ENCODE measurements around the gene PICK1.
A peak's percentile ranks its signal among the peaks of the same experiment; 100 is the strongest.

The PICK1 gene

DNA sequence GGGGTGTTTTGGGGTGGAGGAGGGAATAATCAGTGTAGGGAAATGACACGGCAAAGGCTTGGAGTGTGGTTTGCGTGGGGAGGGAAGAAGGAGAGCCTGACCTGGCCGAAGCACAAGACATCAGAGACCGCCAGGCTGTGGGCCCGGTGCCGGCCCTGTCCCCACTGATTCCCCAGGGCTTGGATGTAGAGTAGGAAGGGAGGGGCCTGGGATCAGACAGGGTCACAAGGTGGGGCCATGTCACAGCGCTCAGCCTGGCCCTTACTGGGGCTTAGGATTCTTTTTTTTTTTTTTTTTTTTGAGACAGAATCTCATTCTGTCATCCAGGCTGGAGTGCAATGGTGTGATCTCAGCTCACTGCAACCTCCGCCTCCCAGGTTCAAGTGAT lies 9.8 kb downstream of the PICK1 start:
- no peak for TF ChIP-seq MAX (IDR thresholded peaks at IDR 0.05)
- TF ChIP-seq YY1 (IDR thresholded peaks at IDR 0.05; ENCODE audit: low read depth): no peak
- no peak for TF ChIP-seq NFIC (IDR thresholded peaks at IDR 0.05)
- TF ChIP-seq EP300 (IDR thresholded peaks at IDR 0.05; ENCODE audit: borderline replicate concordance): no peak
- TF ChIP-seq, protein P1, sequence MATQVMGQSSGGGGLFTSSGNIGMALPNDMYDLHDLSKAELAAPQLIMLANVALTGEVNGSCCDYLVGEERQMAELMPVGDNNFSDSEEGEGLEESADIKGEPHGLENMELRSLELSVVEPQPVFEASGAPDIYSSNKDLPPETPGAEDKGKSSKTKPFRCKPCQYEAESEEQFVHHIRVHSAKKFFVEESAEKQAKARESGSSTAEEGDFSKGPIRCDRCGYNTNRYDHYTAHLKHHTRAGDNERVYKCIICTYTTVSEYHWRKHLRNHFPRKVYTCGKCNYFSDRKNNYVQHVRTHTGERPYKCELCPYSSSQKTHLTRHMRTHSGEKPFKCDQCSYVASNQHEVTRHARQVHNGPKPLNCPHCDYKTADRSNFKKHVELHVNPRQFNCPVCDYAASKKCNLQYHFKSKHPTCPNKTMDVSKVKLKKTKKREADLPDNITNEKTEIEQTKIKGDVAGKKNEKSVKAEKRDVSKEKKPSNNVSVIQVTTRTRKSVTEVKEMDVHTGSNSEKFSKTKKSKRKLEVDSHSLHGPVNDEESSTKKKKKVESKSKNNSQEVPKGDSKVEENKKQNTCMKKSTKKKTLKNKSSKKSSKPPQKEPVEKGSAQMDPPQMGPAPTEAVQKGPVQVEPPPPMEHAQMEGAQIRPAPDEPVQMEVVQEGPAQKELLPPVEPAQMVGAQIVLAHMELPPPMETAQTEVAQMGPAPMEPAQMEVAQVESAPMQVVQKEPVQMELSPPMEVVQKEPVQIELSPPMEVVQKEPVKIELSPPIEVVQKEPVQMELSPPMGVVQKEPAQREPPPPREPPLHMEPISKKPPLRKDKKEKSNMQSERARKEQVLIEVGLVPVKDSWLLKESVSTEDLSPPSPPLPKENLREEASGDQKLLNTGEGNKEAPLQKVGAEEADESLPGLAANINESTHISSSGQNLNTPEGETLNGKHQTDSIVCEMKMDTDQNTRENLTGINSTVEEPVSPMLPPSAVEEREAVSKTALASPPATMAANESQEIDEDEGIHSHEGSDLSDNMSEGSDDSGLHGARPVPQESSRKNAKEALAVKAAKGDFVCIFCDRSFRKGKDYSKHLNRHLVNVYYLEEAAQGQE (IDR thresholded peaks at IDR 0.05; ENCODE audit: low read depth): no peak
- TF ChIP-seq EGR1 (IDR thresholded peaks at IDR 0.05): no peak
- TF ChIP-seq CREB1 (IDR thresholded peaks at IDR 0.05; ENCODE audit: low read depth): no peak
- TF ChIP-seq TCF12 (IDR thresholded peaks at IDR 0.05; ENCODE audit: low read depth): no peak
- TF ChIP-seq TAF1 (IDR thresholded peaks at IDR 0.05; ENCODE audit: low read depth): no peak
- TF ChIP-seq TEAD4 (IDR thresholded peaks at IDR 0.05): no peak
- TF ChIP-seq, protein P2, sequence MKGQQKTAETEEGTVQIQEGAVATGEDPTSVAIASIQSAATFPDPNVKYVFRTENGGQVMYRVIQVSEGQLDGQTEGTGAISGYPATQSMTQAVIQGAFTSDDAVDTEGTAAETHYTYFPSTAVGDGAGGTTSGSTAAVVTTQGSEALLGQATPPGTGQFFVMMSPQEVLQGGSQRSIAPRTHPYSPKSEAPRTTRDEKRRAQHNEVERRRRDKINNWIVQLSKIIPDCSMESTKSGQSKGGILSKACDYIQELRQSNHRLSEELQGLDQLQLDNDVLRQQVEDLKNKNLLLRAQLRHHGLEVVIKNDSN (IDR thresholded peaks at IDR 0.05): no peak

GRCh38 chr22:38067761-38068360 lies 10.7 kb downstream of the PICK1 start:
- TF ChIP-seq EP300 (IDR thresholded peaks at IDR 0.05; ENCODE audit: borderline replicate concordance) (no peak), TEAD4 (IDR thresholded peaks at IDR 0.05) (no peak), TAF1 (IDR thresholded peaks at IDR 0.05; ENCODE audit: low read depth) (no peak), NFIC (IDR thresholded peaks at IDR 0.05) (no peak)

GRCh38 chr22:38068641-38069371 lies 11.6 kb downstream of the PICK1 start:
- TF ChIP-seq ZBTB7A (IDR thresholded peaks at IDR 0.05; ENCODE audit: low read depth): no peak
- TF ChIP-seq RAD21 (IDR thresholded peaks at IDR 0.05; ENCODE audit: low read depth): no peak
- TF ChIP-seq TAF1 (IDR thresholded peaks at IDR 0.05; ENCODE audit: low read depth): no peak
- no peak for TF ChIP-seq YY1 (IDR thresholded peaks at IDR 0.05; ENCODE audit: low read depth)
- TF ChIP-seq CEBPB (IDR thresholded peaks at IDR 0.05): no peak
- no peak for TF ChIP-seq CREB1 (IDR thresholded peaks at IDR 0.05; ENCODE audit: low read depth)
- no peak for TF ChIP-seq FOXM1 (IDR thresholded peaks at IDR 0.05; ENCODE audit: borderline replicate concordance, low read depth)

DNA sequence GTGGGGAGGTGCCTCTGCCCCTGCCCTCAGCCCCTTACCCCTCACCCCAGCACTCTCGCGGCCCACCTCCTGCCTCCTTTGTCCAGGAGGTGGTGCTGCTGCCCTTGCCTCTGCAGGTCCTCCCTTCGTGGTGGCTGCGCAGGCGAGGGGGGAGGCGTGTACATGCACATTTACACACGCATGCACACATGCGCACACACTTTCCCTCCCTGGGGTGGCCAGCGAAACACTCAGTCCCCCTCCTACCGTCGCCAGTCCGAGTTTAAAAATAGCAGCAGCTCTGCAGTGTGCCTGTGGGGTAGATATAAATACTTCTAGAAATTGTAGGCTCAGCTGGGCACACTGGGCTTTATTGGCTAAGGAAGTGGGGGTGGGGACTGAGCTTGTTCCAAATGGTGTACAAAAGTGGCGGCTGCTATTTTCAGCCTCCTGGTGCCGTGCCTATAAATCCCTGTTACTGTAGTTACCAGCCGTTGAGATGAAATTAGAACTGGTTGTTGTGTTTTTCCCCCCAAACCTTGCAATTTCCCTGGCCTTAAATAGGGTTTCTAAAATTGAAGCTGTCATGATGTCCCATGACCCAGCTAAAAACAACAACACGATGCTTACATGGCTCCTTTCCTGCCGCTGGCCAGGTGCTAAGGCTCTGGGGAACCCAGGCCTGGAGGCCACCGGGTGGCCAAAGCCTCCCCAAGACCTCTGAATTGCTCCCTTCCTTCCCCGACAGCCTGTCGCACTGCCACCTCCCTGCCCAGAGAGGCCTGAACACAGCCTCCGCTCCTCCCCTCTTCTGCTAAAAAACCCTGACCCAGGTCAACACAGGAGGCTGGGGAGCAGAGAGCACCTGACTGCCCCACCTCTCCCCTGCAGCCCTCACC lies 12.4 kb downstream of the PICK1 start:
- TF ChIP-seq RAD21 (IDR thresholded peaks at IDR 0.05; ENCODE audit: low read depth) (peak; percentile 16; the same call in 1 of the 2 replicates), EGR1 (IDR thresholded peaks at IDR 0.05) (no peak)

- TF ChIP-seq, protein P1 (IDR thresholded peaks at IDR 0.05; ENCODE audit: low read depth): no peak
- TF ChIP-seq TEAD4 (IDR thresholded peaks at IDR 0.05) (no peak), EP300 (IDR thresholded peaks at IDR 0.05; ENCODE audit: borderline replicate concordance) (no peak), ZBTB7A (IDR thresholded peaks at IDR 0.05; ENCODE audit: low read depth) (no peak), TCF12 (IDR thresholded peaks at IDR 0.05; ENCODE audit: low read depth) (no peak), CREB1 (IDR thresholded peaks at IDR 0.05; ENCODE audit: low read depth) (no peak), CEBPB (IDR thresholded peaks at IDR 0.05) (no peak), MAX (IDR thresholded peaks at IDR 0.05) (no peak), EGR1 (IDR thresholded peaks at IDR 0.05) (no peak), NFIC (IDR thresholded peaks at IDR 0.05) (no peak), FOXM1 (IDR thresholded peaks at IDR 0.05; ENCODE audit: borderline replicate concordance, low read depth) (no peak), RAD21 (IDR thresholded peaks at IDR 0.05; ENCODE audit: low read depth) (no peak), TAF1 (IDR thresholded peaks at IDR 0.05; ENCODE audit: low read depth) (no peak), YY1 (IDR thresholded peaks at IDR 0.05; ENCODE audit: low read depth) (no peak)
- TF ChIP-seq, protein P2 (IDR thresholded peaks at IDR 0.05): no peak
Observed at GRCh38 chr22:38070250-38070921, 13.2 kb downstream of the PICK1 start.
